ENCODE measurements around the gene ZNF438.

Gene ZNF438

DNA sequence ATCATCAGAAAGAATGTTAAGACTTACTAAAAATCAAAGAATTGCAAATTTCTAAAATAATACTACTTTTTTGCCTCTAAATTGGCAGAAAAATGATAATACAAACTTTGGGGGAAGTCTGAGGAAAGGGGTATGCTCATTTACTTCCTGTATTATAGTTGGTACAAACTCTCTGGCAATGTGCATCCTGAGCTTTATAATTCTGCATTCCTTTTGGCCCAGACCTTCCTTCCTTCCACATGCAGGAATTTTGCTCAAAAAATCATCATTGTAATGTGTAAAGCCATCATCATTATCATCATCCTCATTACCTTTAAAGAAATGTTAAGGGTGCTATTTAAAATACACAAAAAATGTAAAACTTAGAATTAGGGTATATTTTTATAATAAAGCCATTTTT lies 148.5 kb downstream of the ZNF438 start:
- no peak for DNase-seq (ENCODE audit: low read depth in 2 of 2)

DNA sequence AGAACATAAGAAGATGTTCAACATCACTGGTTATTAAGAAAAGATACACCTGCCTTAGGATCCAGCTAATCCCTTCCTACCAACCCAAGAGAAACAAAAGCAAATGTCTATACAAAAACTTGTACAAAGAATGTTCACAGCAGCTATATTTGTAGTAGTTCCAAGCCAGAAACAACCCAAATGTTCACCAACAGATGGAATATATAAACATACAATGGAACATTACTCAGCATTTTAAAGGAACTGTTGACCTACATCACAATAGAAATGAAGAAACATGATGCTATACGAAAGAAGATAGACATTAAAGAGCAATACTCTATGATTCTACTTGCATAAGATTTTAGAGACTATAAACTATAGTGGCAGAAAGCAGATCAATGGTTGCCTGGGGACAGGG lies 149.4 kb downstream of the ZNF438 start:
- no peak for DNase-seq (ENCODE audit: low read depth in 2 of 2)

GRCh38 chr10:30878920-30879319 lies 152.7 kb downstream of the ZNF438 start:
- no peak for DNase-seq (ENCODE audit: low read depth in 2 of 2)

- no peak for DNase-seq (ENCODE audit: low read depth in 2 of 2)
Observed at GRCh38 chr10:30877111-30877510, 154.6 kb downstream of the ZNF438 start.

GRCh38 chr10:30873411-30873810 lies 158.3 kb downstream of the ZNF438 start:
- DNase-seq (ENCODE audit: low read depth in 2 of 2) = no peak

- no peak for DNase-seq (ENCODE audit: low read depth in 2 of 2)
Observed at GRCh38 chr10:30870896-30871295, 160.8 kb downstream of the ZNF438 start.

GRCh38 chr10:30869566-30869965 lies 162.1 kb downstream of the ZNF438 start:
- DNase-seq (ENCODE audit: low read depth in 2 of 2) = no peak

DNA sequence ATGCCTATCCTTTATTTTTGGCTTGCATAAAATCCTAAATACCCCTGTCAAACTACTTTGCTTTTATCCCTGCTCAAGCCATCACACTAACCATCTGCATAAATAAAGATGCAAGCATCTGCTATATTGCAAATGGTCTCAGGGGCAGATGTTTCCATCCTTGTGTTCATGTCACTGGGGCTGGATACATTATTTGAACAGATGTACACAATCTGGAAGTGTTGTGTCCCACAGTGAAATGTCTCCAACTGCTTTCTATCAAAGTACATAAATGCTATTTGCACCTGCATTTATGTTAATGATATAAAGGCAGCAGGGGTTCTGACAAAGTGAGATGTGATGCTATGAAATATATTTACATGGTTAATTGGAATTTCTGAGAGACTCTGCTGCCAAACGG lies 163.1 kb downstream of the ZNF438 start:
- no peak for DNase-seq (ENCODE audit: low read depth in 2 of 2)

- no peak for DNase-seq (ENCODE audit: low read depth in 2 of 2)
Observed at GRCh38 chr10:30866896-30867295, 164.8 kb downstream of the ZNF438 start.

- no peak for DNase-seq (ENCODE audit: low read depth in 2 of 2)
Observed at GRCh38 chr10:30865141-30865926, 166.3 kb downstream of the ZNF438 start.

- DNase-seq (ENCODE audit: low read depth in 2 of 2) = no peak
Observed at GRCh38 chr10:30863516-30864210, 168.0 kb downstream of the ZNF438 start.

GRCh38 chr10:30862486-30862885 lies 169.2 kb downstream of the ZNF438 start:
- DNase-seq (ENCODE audit: low read depth in 2 of 2) = no peak

DNA sequence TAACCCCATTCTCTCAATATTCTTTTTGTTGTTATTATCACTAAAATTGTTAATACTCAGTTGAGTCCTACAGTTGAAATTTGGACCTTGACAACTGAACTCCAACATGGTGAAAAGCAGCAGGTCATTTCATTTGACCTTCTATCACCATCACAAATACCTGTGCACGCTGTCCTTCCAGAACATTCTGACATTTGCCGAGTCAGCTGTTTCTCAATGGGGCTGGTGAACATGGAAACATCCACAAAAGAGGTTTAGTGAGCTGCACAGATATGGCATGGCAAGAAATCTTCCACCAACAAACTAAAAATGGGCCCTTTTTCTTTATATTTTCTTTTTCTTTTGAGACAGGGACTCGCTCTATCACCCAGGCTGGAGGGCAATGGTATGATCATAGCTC lies 169.7 kb downstream of the ZNF438 start:
- no peak for DNase-seq (ENCODE audit: low read depth in 2 of 2)

- DNase-seq (ENCODE audit: low read depth in 2 of 2) = no peak
Observed at GRCh38 chr10:30861221-30861620, 170.4 kb downstream of the ZNF438 start.

- no peak for DNase-seq (ENCODE audit: low read depth in 2 of 2)
Observed at GRCh38 chr10:30858499-30858898, 173.2 kb downstream of the ZNF438 start.

DNA sequence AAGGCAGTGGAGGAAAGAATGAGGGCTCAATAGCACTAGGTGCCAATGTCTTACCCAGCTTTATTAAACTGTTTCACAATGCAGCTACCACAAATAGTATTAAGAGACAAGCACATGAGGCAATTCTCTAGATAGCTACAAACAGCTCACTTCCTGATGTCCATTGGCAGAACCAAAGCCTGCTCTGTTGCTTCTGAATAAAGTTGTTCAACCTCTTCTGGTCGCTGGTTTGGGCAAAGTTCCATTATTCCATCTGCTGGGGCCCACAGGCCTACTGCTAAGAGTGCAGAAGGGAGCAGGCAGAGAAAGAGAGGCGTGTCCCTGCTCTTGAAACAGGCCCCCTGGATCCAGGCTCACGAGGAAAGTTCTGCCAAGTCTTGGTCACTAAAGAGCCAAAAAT lies 173.9 kb downstream of the ZNF438 start:
- no peak for DNase-seq (ENCODE audit: low read depth in 2 of 2)

GRCh38 chr10:30855131-30855530 lies 176.5 kb downstream of the ZNF438 start:
- DNase-seq (ENCODE audit: low read depth in 2 of 2) = no peak

DNA sequence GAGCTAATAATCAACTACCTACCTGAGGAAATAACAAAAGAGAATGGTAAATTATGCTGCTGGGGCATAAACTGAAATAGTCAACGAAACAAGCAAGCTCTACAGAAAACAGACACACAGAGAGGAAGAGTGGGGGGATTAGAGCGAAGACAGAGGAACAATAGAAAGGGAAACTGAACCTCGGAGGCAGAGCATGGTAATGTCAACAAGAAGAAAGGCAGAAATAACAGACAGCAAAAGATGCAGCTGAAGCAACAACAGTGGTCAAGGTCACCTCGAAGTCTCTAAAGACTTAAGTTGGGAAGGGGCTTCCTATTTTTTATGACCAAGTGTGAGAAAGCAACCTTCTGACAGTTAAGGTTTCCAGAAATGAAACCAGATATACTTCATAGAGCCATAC lies 177.0 kb downstream of the ZNF438 start:
- no peak for DNase-seq (ENCODE audit: low read depth in 2 of 2)

- DNase-seq (ENCODE audit: low read depth in 2 of 2) = no peak
Observed at GRCh38 chr10:30853066-30853465, 178.6 kb downstream of the ZNF438 start.

DNA sequence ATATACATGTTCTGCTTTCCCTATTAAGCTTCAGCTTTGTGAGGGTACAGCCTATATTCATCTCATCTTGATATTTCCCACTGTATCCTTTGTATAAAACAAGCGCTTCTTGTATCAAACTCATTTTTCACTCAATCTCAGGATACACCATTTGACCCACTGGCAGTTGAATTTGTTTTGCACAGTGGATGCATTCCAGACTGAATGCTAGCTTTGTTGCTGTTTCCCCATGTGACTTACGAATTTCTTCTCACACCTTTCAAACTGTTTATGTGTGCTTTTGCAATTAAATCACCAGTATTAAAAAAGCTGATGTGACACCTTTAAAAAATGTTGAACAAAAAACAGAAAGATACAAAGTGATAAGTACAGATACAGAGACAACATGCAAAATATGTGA lies 180.9 kb downstream of the ZNF438 start:
- no peak for DNase-seq (ENCODE audit: low read depth in 2 of 2)

DNA sequence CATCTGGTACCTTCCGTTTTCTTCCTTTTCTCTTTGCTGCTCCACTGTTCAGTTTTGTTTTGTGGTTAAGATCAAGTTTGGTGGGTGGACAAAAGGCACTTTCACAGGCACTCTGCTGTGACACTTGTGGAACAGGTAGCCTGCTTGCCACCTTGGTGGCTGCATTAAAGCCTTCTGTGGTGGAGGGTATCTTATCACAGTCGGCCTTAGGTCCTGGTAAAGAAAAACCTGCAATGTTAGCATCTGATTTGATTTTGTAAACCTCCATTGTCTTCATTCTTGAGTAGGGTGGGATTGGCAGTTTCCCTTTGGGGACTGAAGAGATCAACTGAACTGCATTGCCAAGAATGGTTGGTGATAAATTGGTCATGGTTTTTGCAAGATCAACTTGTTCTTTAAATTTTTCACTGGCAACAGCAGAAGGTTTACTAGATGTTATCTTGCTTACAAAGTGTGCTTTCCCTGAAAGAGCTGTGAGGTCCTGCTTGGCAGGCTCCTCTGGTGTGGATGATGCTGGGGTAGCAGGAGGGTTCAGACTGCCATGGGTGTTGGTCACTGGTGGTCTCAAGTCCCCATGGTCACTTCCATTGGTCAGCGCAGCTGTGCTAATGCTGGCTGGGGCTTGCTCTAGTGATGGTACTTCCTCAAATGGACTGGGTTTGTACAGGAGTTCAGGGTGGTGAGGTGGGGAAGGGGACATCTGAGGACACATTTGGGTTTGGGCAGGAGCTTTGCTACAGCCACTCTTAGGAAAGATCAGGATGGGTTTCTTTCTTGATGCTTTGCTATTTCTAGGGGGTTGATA lies 182.2 kb downstream of the ZNF438 start:
- DNase-seq (ENCODE audit: low read depth in 2 of 2) = no peak

GRCh38 chr10:30848396-30849032 lies 183.2 kb downstream of the ZNF438 start:
- no peak for DNase-seq (ENCODE audit: low read depth in 2 of 2)
